Tibial artery (tissue), 4 donors: Measurements from ENCODE around the gene DENND10.

ENCODE experiments used
- DNase-seq, 2 donors: peaks; one replicate each; pipeline ENCODE4 v3.0.0-alpha.2; 2019
- H3K27ac ChIP-seq, 2 donors: fragments of 200-600 bp; sonication (generic) in 1 of 2; 1 replicate in 1 of 2; 2 replicates in 1 of 2; pipeline ENCODE4 v1.5.1; 2018 to 2019; ENCODE audit warnings: mild to moderate bottlenecking in 1 of 2
- H3K27me3 ChIP-seq, 2 donors: fragments of 200-600 bp; sonication (generic) in 1 of 2; one replicate each; pipeline versions ENCODE4 v1.5.1 to v1.6.0; 2016 to 2019
- H3K36me3 ChIP-seq, 3 donors: fragments of 200-600 bp; sonication (generic) in 2 of 3; one replicate each; pipeline ENCODE4 v1.5.1; 2016 to 2019; ENCODE audit warnings: mild to moderate bottlenecking in 2 of 3
- H3K4me1 ChIP-seq, 4 donors: fragments of 200-600 bp; sonication (generic) in 2 of 4; 1 replicate in 3 of 4; 2 replicates in 1 of 4; pipeline ENCODE4 v1.5.1; 2016 to 2019
- H3K4me3 ChIP-seq, 2 donors: fragments of 200-600 bp; sonication (generic) in 1 of 2; 1 replicate in 1 of 2; 2 replicates in 1 of 2; pipeline ENCODE4 v1.5.1; 2018 to 2019; ENCODE audit warnings: mild to moderate bottlenecking in 2 of 2
- H3K9me3 ChIP-seq, 3 donors: fragments of 200-600 bp; sonication (generic) in 1 of 3; one replicate each; pipeline ENCODE4 v1.5.1; 2016 to 2019
- CTCF ChIP-seq, 2 experiments: fragments of 200-600 bp in 1 of 2; fragments of 450-650 bp in 1 of 2; IDR thresholded peaks; one replicate each; pipeline ENCODE4 v1.5.1; 2017 to 2019; ENCODE audit warnings: antibody characterized with exemption in 2 of 2, mild to moderate bottlenecking in 1 of 2, moderate library complexity in 1 of 2
- intact Hi-C: fragments of 100-400 bp; cut with DNase I; formaldehyde crosslinking; loops from one replicate; pipeline ENCODE4 v1.15.0; 2023; ENCODE audit warnings: low total_unique reads

Gene DENND10

DNA sequence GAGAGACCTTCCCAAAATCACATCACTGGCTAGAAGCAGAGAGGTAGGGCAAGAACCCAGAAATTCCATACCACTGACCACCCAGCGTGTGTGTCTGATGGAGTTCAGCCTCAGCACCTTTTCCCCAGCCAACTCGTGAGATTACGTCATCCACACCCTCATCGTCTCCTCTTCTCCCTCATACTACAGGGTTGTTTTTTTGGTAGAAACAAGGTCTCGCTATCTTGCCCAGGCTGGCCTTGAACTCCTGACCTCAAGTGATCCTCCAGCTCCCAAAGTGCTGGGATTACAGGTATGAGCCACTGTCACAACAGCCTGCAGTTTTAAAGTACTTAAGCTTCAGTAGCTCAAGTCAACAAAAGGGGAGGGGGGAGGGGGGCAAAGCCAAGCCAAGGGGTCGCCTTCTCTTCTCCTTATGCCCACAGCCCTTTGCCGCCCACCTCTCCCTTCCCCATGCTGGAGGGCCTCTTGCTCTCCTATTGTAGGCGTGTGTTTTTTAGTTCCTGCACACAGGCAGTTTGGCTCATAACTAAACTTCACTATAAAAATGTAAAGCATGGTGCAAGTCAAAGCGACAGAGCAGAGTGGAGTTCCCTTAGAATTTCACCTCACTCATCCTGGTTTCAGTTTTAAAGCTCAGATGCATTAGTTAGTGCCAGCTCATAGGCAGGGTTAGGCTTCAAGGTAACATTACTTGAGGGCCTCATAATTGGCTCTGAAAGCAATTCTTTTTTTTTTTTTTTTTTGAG lies 79.9 kb downstream of the DENND10 start:
- TF ChIP-seq CTCF (IDR thresholded peaks at IDR 0.05) = no peak
- intact Hi-C loops = no loop called here
- Histone ChIP-seq H3K4me1 (peaks cover 0 to 4% (median 2%) of the 10 kb centered on the region in 4 donors), H3K4me3 (no peak overlapping the region), H3K27me3 (no peaks in the 10 kb centered on the region), H3K27ac (no peak overlapping the region), H3K36me3 (no peaks in the 10 kb centered on the region), H3K9me3 (no peaks in the 10 kb centered on the region)
- no peak for DNase-seq
